Measurements from ENCODE around the gene E2F1.

E2F1 gene

DNA sequence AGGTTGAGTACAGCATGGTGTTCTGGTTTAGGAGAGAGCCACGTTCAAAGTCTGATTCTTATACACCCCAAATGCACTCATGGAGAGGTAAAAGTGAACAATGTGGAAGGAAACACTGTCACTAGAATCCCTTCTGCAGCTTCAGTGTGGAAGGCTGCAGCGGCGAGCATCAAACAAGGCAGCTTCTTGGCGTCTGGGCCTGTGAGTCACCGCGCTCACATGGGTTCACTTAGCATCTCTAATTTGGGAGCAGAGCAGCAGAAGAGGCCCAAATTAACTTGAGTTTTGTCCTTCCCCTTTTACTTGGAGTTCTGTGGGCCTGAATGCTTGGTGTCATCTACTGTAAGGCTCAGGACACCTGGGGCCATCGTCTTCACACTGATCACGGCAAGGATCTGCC lies 10.9 kb upstream of the E2F1 start:
- Histone ChIP-seq H3K23ac (ENCODE audit: low read length in 2 of 2) (no peak overlapping the region), H4K8ac (ENCODE audit: low read length) (no peak overlapping the region), H2BK120ac (ENCODE audit: low read depth, low read length) (no peak overlapping the region), H3K9ac (ENCODE audit: low read length) (peak overlapping the region; percentile 74), H3K18ac (ENCODE audit: low read depth in 1 of 2, low read length in 2 of 2) (no peak overlapping the region), H3K4ac (ENCODE audit: low read depth in 1 of 2, low read length in 2 of 2) (no peak overlapping the region), H2AK5ac (ENCODE audit: low read length, severe bottlenecking) (no peak overlapping the region), H4K91ac (ENCODE audit: low read length) (no peak overlapping the region), H3K27ac (ENCODE audit: low read length, poor library complexity, severe bottlenecking) (no peak overlapping the region), H3K27me3 (ENCODE audit: control insufficient read depth in 1 of 2, insufficient read depth in 1 of 2, low read length in 2 of 2) (no peaks in the 10 kb centered on the region), H2BK15ac (ENCODE audit: low read depth, poor library complexity, severe bottlenecking) (no peak overlapping the region), H3K14ac (ENCODE audit: low read length in 2 of 2) (no peak overlapping the region), H3K4me1 (ENCODE audit: control insufficient read depth, insufficient read depth, low read depth, low read length) (peaks cover 5% of the 10 kb centered on the region), H2AFZ (ENCODE audit: low read depth, low read length) (no peak overlapping the region), H2BK12ac (ENCODE audit: low read length in 2 of 2) (no peak overlapping the region), H3K4me2 (ENCODE audit: low read length, poor library complexity, severe bottlenecking) (no peak overlapping the region), H3K79me1 (replicated peaks; ENCODE audit: low read length, poor library complexity, severe bottlenecking) (no peaks in the 10 kb centered on the region), H2BK5ac (ENCODE audit: low read depth, low read length, poor library complexity, severe bottlenecking) (no peak overlapping the region), H3K36me3 (ENCODE audit: control insufficient read depth in 1 of 2, insufficient read depth in 2 of 2, low read depth in 1 of 2, low read length in 2 of 2) (no peaks in the 10 kb centered on the region), H3K9me3 (ENCODE audit: control insufficient read depth, low read length) (no peaks in the 10 kb centered on the region), H3K4me3 (ENCODE audit: insufficient read depth in 1 of 2, low read depth in 1 of 2, low read length in 2 of 2) (peak overlapping the region in 1 of 2 experiments; percentile 45)
- DNase-seq = no peak
- WGBS = 80% methylated on average over 8 of the region's 8 CpGs

DNA sequence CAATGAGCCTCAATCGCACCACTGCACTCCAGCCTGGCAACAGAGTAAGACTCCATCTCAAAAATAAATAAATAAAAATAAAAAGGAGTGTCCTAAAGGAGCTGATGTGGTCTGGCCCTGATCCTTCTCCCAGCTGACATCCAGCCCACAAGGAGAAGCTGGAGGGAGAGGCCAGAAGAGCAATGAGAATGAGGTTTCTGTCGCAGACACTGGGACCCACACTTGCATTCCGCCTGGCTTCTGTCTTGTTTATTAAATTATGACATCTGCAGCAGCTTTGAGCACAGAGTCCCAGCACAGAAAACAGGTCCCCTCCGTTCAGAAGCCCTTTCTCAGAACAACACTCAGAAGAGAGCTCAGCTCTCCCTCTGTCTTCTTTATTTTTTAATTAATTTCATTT lies 10.3 kb upstream of the E2F1 start:
- Histone ChIP-seq H2BK12ac (ENCODE audit: low read length in 2 of 2) (no peak overlapping the region), H3K18ac (ENCODE audit: low read depth in 1 of 2, low read length in 2 of 2) (no peak overlapping the region), H3K27ac (ENCODE audit: low read length, poor library complexity, severe bottlenecking) (no peak overlapping the region), H3K36me3 (ENCODE audit: control insufficient read depth in 1 of 2, insufficient read depth in 2 of 2, low read depth in 1 of 2, low read length in 2 of 2) (no peaks in the 10 kb centered on the region), H3K27me3 (ENCODE audit: control insufficient read depth in 1 of 2, insufficient read depth in 1 of 2, low read length in 2 of 2) (no peaks in the 10 kb centered on the region), H2AK5ac (ENCODE audit: low read length, severe bottlenecking) (no peak overlapping the region), H3K23ac (ENCODE audit: low read length in 2 of 2) (no peak overlapping the region), H2BK120ac (ENCODE audit: low read depth, low read length) (no peak overlapping the region), H2BK5ac (ENCODE audit: low read depth, low read length, poor library complexity, severe bottlenecking) (no peak overlapping the region), H3K4me1 (ENCODE audit: control insufficient read depth, insufficient read depth, low read depth, low read length) (peaks cover 5% of the 10 kb centered on the region), H3K9me3 (ENCODE audit: control insufficient read depth, low read length) (no peaks in the 10 kb centered on the region), H2AFZ (ENCODE audit: low read depth, low read length) (no peak overlapping the region), H2BK15ac (ENCODE audit: low read depth, poor library complexity, severe bottlenecking) (no peak overlapping the region), H3K4me3 (ENCODE audit: insufficient read depth in 1 of 2, low read depth in 1 of 2, low read length in 2 of 2) (peak overlapping the region in 1 of 2 experiments; percentile 45), H4K91ac (ENCODE audit: low read length) (no peak overlapping the region), H3K79me1 (replicated peaks; ENCODE audit: low read length, poor library complexity, severe bottlenecking) (no peaks in the 10 kb centered on the region), H3K14ac (ENCODE audit: low read length in 2 of 2) (no peak overlapping the region), H3K4ac (ENCODE audit: low read depth in 1 of 2, low read length in 2 of 2) (no peak overlapping the region), H3K4me2 (ENCODE audit: low read length, poor library complexity, severe bottlenecking) (no peak overlapping the region), H3K9ac (ENCODE audit: low read length) (peak overlapping the region; percentile 74), H4K8ac (ENCODE audit: low read length) (no peak overlapping the region)
- no peak for DNase-seq
- 53% methylated on average over 3 of the region's 4 CpGs for WGBS

DNA sequence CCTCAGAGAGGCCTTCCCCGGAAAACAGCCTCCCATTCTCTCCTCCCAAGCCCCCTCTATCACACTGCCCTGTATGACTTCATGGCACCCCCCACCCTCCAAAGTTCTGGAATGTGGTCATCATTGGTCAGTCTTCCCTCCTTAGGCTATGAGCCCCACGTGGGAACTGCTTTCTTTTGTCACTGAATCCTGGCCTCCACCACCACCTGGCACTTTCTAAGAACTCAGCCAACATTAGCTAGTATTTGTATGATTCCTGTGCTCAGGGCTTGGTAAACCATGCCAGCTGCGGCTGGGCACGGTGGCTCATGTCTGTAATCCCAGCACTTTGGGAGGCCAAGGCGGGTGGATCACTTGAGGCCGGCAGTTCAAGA lies 8.4 kb upstream of the E2F1 start:
- 82% methylated on average over 6 of the region's 6 CpGs for WGBS
- no peaks in the 10 kb centered on the region for H3K79me1 ChIP-seq (replicated peaks; ENCODE audit: low read length, poor library complexity, severe bottlenecking)

DNA sequence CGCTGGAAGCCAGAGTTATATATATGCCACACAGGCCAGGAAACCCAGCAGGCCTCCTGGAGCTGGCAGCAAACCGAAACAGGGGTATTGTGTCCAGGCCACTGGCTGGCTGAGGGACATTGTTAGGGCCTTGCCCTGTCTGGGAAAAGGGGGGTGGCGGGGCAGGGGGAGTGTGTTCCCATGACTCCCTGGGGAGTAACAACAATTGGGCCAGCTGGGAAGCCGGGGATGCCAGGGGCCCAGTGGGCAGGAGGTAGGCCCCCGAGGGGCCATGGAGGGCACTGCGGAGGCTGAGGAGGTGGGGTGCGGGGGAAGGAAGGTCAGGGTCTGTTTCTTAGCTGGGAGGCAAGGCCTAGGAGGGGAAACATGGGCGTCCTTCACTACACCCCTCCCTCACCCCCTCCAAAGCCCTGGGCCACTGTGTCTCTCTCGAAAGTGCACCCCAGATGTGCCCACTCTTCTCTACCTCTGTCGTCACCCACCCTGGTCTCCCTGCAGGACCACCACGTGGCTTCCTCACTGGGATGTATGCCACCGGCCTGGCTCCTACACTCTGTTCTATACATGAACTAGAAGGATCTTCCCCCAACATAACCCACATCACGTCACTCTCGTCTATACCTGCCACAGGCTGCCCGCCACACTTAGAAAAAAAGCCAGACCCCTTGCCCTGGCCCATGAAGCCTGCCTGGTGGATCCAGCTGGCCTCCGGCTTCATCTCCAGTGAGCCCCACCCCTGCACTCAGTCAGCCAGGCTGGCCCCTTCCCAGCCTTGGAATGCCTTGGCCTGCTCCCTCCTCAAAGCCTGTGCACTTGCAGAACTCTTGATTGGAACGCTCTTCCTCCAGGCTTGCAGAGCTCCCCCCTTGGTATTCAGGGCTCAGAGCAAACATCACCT lies 7.8 kb upstream of the E2F1 start:
- no peaks in the 10 kb centered on the region for H3K9me3 ChIP-seq (ENCODE audit: control insufficient read depth, low read length)
- no peak overlapping the region for H2BK5ac ChIP-seq (ENCODE audit: low read depth, low read length, poor library complexity, severe bottlenecking)
- no peak overlapping the region for H3K4me2 ChIP-seq (ENCODE audit: low read length, poor library complexity, severe bottlenecking)
- WGBS = 92% methylated on average over 13 of the region's 17 CpGs
- no peak overlapping the region for H3K9ac ChIP-seq (ENCODE audit: low read length)
- no peaks in the 10 kb centered on the region for H3K36me3 ChIP-seq (ENCODE audit: control insufficient read depth in 1 of 2, insufficient read depth in 2 of 2, low read depth in 1 of 2, low read length in 2 of 2)
- H3K23ac ChIP-seq (ENCODE audit: low read length in 2 of 2) = no peak overlapping the region
- no peak overlapping the region for H3K4me3 ChIP-seq (ENCODE audit: insufficient read depth in 1 of 2, low read depth in 1 of 2, low read length in 2 of 2)
- no peak for DNase-seq
- H3K4me1 ChIP-seq (ENCODE audit: control insufficient read depth, insufficient read depth, low read depth, low read length) = peaks cover 10% of the 10 kb centered on the region
- no peak overlapping the region for H2BK15ac ChIP-seq (ENCODE audit: low read depth, poor library complexity, severe bottlenecking)
- no peak overlapping the region for H2BK12ac ChIP-seq (ENCODE audit: low read length in 2 of 2)
- no peak overlapping the region for H4K91ac ChIP-seq (ENCODE audit: low read length)
- H2AK5ac ChIP-seq (ENCODE audit: low read length, severe bottlenecking) = no peak overlapping the region
- no peak overlapping the region for H3K27ac ChIP-seq (ENCODE audit: low read length, poor library complexity, severe bottlenecking)
- no peak overlapping the region for H3K14ac ChIP-seq (ENCODE audit: low read length in 2 of 2)
- no peak overlapping the region for H2BK120ac ChIP-seq (ENCODE audit: low read depth, low read length)
- no peaks in the 10 kb centered on the region for H3K79me1 ChIP-seq (replicated peaks; ENCODE audit: low read length, poor library complexity, severe bottlenecking)
- no peak overlapping the region for H3K4ac ChIP-seq (ENCODE audit: low read depth in 1 of 2, low read length in 2 of 2)
- no peaks in the 10 kb centered on the region for H3K27me3 ChIP-seq (ENCODE audit: control insufficient read depth in 1 of 2, insufficient read depth in 1 of 2, low read length in 2 of 2)
- H3K18ac ChIP-seq (ENCODE audit: low read depth in 1 of 2, low read length in 2 of 2) = no peak overlapping the region
- no peak overlapping the region for H2AFZ ChIP-seq (ENCODE audit: low read depth, low read length)
- H4K8ac ChIP-seq (ENCODE audit: low read length) = no peak overlapping the region

More for the DNA sequence above, 8.4 kb upstream of the E2F1 start:
- H2AFZ ChIP-seq (ENCODE audit: low read depth, low read length) = no peak overlapping the region
- peak overlapping the region in 1 of 2 experiments; percentile 6 for H2BK12ac ChIP-seq (ENCODE audit: low read length in 2 of 2)
- no peak overlapping the region for H2BK5ac ChIP-seq (ENCODE audit: low read depth, low read length, poor library complexity, severe bottlenecking)
- H3K9ac ChIP-seq (ENCODE audit: low read length) = no peak overlapping the region
- H3K4me1 ChIP-seq (ENCODE audit: control insufficient read depth, insufficient read depth, low read depth, low read length) = peaks cover 10% of the 10 kb centered on the region
- no peak overlapping the region for H3K27ac ChIP-seq (ENCODE audit: low read length, poor library complexity, severe bottlenecking)
- no peak overlapping the region for H2BK15ac ChIP-seq (ENCODE audit: low read depth, poor library complexity, severe bottlenecking)
- H3K4me3 ChIP-seq (ENCODE audit: insufficient read depth in 1 of 2, low read depth in 1 of 2, low read length in 2 of 2) = no peak overlapping the region
- no peak overlapping the region for H3K23ac ChIP-seq (ENCODE audit: low read length in 2 of 2)
- DNase-seq = no peak
- no peak overlapping the region for H4K91ac ChIP-seq (ENCODE audit: low read length)
- no peak overlapping the region for H3K4ac ChIP-seq (ENCODE audit: low read depth in 1 of 2, low read length in 2 of 2)
- H3K14ac ChIP-seq (ENCODE audit: low read length in 2 of 2) = no peak overlapping the region
- no peaks in the 10 kb centered on the region for H3K36me3 ChIP-seq (ENCODE audit: control insufficient read depth in 1 of 2, insufficient read depth in 2 of 2, low read depth in 1 of 2, low read length in 2 of 2)
- H2AK5ac ChIP-seq (ENCODE audit: low read length, severe bottlenecking) = no peak overlapping the region
- H3K9me3 ChIP-seq (ENCODE audit: control insufficient read depth, low read length) = no peaks in the 10 kb centered on the region
- no peak overlapping the region for H4K8ac ChIP-seq (ENCODE audit: low read length)
- H2BK120ac ChIP-seq (ENCODE audit: low read depth, low read length) = no peak overlapping the region
- H3K4me2 ChIP-seq (ENCODE audit: low read length, poor library complexity, severe bottlenecking) = no peak overlapping the region
- no peaks in the 10 kb centered on the region for H3K27me3 ChIP-seq (ENCODE audit: control insufficient read depth in 1 of 2, insufficient read depth in 1 of 2, low read length in 2 of 2)
- H3K18ac ChIP-seq (ENCODE audit: low read depth in 1 of 2, low read length in 2 of 2) = no peak overlapping the region
